ENCODE results near the gene FKBP10.

FKBP10 gene

DNA sequence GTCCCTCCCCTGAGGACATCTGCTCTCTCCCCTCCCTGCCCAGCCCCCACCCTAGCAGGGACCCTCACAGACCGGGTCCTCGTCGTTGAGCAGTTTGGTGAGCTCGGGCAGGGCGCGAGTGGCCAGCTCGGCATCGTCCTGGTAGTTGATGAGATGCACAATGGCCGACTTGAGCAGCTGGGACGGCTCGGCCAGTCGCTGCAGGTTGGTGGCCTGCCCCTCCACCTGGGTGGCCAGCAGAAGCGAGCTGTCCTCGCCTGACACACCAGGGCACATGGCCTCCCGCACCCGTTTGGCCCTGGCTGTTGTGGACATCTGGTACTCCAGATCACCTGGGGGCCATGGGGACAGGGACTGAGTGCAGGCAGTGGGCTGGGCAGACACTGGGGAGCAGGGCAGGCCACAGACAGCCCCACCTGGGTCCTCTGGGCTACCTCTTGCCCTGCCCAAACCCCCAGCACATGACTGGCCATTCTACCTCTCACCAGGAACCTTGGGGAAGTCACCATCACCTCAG is 43.4 kb upstream of the FKBP10 start:
- peak; percentile 95 for DNase-seq
- peak overlapping the region; percentile 66 for H3K27ac ChIP-seq
- TF ChIP-seq, protein P1, sequence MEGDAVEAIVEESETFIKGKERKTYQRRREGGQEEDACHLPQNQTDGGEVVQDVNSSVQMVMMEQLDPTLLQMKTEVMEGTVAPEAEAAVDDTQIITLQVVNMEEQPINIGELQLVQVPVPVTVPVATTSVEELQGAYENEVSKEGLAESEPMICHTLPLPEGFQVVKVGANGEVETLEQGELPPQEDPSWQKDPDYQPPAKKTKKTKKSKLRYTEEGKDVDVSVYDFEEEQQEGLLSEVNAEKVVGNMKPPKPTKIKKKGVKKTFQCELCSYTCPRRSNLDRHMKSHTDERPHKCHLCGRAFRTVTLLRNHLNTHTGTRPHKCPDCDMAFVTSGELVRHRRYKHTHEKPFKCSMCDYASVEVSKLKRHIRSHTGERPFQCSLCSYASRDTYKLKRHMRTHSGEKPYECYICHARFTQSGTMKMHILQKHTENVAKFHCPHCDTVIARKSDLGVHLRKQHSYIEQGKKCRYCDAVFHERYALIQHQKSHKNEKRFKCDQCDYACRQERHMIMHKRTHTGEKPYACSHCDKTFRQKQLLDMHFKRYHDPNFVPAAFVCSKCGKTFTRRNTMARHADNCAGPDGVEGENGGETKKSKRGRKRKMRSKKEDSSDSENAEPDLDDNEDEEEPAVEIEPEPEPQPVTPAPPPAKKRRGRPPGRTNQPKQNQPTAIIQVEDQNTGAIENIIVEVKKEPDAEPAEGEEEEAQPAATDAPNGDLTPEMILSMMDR (IDR thresholded peaks at IDR 0.05; ENCODE audit: low read depth, low read length), result no peak
- no peaks in the 10 kb centered on the region for H3K9me3 ChIP-seq (ENCODE audit: severe bottlenecking)
- H3K4me3 ChIP-seq (ENCODE audit: low read depth, low read length), result peak overlapping the region; percentile 15; the same call in 1 of the 2 replicates
- peaks cover 69% of the 10 kb centered on the region for H3K36me3 ChIP-seq
- H3K27me3 ChIP-seq (ENCODE audit: insufficient read depth, low read depth, severe bottlenecking), result no peaks in the 10 kb centered on the region

DNA sequence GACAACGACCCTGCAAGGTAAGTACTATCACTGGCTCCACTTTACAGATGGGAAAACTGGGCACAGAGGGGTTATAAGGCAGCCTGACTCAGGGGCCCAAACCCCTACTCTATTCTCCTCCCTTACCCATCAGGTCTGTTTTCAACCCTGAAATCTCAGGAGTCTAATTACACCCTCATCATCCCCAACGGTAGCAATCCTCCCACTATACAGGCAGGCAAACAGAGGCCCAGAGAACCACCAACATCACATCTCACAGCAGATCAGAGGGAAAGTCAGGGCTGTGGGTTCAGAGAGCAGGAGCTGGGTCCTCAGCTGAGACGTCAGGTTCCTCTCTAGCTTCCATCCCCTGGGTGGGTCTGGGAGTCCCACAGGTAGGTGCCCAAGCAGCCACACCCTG is 42.8 kb upstream of the FKBP10 start:
- Histone ChIP-seq H3K9me3 (ENCODE audit: severe bottlenecking) (no peaks in the 10 kb centered on the region), H3K27me3 (ENCODE audit: insufficient read depth, low read depth, severe bottlenecking) (no peaks in the 10 kb centered on the region), H3K36me3 (peaks cover 66% of the 10 kb centered on the region), H3K27ac (peak overlapping the region; percentile 66), H3K4me3 (ENCODE audit: low read depth, low read length) (no peak overlapping the region)
- TF ChIP-seq, protein P1 (IDR thresholded peaks at IDR 0.05; ENCODE audit: low read depth, low read length), result no peak
- DNase-seq, result no peak

DNA sequence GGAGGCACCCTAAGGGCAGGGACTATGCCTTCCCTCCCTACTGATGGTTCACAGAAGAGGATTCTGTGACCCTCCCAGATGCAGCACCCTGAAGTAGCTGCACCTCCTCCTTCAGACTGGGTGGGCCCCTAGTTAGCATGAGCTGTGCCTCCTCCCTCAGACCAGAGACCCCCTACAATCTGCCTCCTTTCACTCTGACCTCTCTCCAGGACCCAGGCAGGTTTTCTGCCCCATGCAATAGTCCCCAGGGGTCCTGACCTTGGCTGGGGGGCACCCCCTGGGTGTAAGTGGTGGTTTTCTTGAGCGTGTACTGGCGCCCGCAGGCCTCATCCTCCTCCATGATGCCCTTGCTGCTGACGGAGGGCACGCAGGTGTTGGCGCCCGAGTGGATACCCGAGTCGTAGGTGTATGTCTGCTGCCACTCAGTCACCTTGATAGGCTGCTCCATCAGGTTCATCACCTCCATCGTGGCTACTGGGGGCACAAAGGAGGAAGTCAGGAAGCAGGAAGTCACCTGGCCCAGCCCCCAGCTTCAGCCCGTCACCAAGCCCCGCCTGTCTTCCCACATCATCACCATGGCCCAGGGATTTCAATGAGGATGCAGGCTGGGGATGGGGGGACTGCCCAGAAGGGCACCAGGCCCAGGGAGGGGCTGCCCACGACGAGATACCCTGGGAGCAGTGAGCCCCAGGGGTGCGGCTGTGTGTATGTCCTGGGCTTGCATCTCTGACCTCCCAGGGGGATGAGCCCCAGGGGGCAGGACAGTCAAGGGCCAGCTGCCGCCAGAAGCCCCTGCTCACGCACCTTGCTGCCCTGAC is 41.2 kb upstream of the FKBP10 start:
- DNase-seq, result no peak
- Histone ChIP-seq H3K36me3 (peaks cover 58% of the 10 kb centered on the region), H3K9me3 (ENCODE audit: severe bottlenecking) (no peaks in the 10 kb centered on the region), H3K27me3 (ENCODE audit: insufficient read depth, low read depth, severe bottlenecking) (no peaks in the 10 kb centered on the region), H3K4me3 (ENCODE audit: low read depth, low read length) (no peak overlapping the region), H3K27ac (no peak overlapping the region)
- TF ChIP-seq, protein P1 (IDR thresholded peaks at IDR 0.05; ENCODE audit: low read depth, low read length), result no peak

DNA sequence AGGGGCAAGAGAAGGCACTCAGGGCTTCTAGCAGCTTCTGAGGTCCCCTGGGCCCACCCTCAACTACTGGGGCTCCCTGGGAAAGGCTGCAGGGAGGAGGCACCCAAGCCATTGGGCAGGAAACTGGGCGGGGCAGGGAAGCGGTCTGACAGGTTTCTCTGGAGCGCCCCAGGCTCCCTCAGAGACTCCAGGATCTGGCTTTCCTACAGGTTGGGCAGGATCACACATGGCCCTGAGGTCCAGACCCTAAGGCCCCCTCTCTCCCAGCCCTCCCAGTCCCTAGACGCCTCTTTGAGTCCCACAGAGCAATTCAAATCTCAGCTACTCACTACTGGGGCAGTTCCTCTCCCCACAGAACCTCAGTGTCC is 40.6 kb upstream of the FKBP10 start:
- no peaks in the 10 kb centered on the region for H3K27me3 ChIP-seq (ENCODE audit: insufficient read depth, low read depth, severe bottlenecking)
- H3K27ac ChIP-seq, result no peak overlapping the region
- TF ChIP-seq, protein P1 (IDR thresholded peaks at IDR 0.05; ENCODE audit: low read depth, low read length), result no peak
- H3K4me3 ChIP-seq (ENCODE audit: low read depth, low read length), result no peak overlapping the region
- peaks cover 58% of the 10 kb centered on the region for H3K36me3 ChIP-seq
- DNase-seq, result no peak
- no peaks in the 10 kb centered on the region for H3K9me3 ChIP-seq (ENCODE audit: severe bottlenecking)

DNA sequence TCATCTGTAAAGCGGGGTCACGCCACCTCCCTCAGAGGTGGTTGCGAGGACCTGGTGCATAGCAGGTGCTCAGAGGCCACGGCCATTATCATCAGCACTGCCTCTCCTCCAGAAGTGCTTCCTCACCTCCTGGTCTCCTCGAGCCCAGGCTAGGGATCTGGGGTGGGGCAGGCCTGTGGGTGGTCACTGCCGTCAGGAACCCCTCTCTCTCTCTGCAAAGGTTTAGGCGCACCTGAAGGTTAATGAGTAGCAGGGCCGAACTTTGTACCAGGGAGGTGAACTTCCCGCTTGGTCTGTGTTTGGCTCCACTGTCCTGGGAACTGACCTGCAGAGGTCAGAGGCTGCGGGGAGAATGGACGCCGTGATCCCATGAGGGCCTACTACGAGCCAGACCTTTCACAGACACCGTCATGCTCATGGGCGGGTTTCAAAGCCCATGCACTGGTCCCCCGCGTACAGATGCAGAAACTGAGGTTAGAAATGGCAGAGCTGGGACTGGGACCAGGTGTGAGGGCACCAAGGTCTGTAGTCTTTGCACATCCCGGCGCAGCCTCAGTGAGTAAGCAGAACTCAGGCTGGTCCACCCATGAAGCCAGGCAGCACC is 40.1 kb upstream of the FKBP10 start:
- Histone ChIP-seq H3K4me3 (ENCODE audit: low read depth, low read length) (no peak overlapping the region), H3K27me3 (ENCODE audit: insufficient read depth, low read depth, severe bottlenecking) (no peaks in the 10 kb centered on the region), H3K27ac (no peak overlapping the region), H3K36me3 (peaks cover 53% of the 10 kb centered on the region), H3K9me3 (ENCODE audit: severe bottlenecking) (no peaks in the 10 kb centered on the region)
- no peak for DNase-seq
- TF ChIP-seq, protein P1 (IDR thresholded peaks at IDR 0.05; ENCODE audit: low read depth, low read length), result no peak
